Testis (tissue), 2 donors: Measurements from ENCODE around the gene COL23A1.

Experiments
- CTCF ChIP-seq, 3 experiments: fragments of 450-650 bp in 2 of 3; fragments of 200-600 bp in 1 of 3; sonication (generic) in 1 of 3; IDR thresholded peaks; one replicate each; pipeline ENCODE4 v1.5.1; 2016 to 2019; ENCODE audit warnings: antibody characterized with exemption in 3 of 3, mild to moderate bottlenecking in 2 of 3, moderate library complexity in 1 of 3
- POLR2A ChIP-seq: fragments of 450-650 bp; IDR thresholded peaks from one replicate; pipeline ENCODE4 v1.6.1; 2017; ENCODE audit warnings: antibody characterized with exemption, mild to moderate bottlenecking, moderate library complexity

- TF ChIP-seq POLR2A (no peak), CTCF (IDR thresholded peaks at IDR 0.05) (no peak)
These were observed 296.4 kb downstream of the COL23A1 start for GRCh38 chr5:178293815-178294214.
